ENCODE data around the gene NSUN4. TPM values are rescaled to one million over a fixed set of nuclear protein-coding genes. Genes with fewer than 3 reads are reported as not detected.
"Not testable (repeated sequence)": the region's sequence is repeated elsewhere in the genome, so short reads cannot be mapped to it uniquely, and the experiment has no call there.

Gene NSUN4
- total RNA-seq, 2 donors from 2014 or later: 9.1 to 13.9 TPM

GRCh38 chr1:46344481-46344880 lies 3.9 kb downstream of the NSUN4 start:
- no peak for DNase-seq (ENCODE audit: low spot score)
- TF ChIP-seq, protein P1, sequence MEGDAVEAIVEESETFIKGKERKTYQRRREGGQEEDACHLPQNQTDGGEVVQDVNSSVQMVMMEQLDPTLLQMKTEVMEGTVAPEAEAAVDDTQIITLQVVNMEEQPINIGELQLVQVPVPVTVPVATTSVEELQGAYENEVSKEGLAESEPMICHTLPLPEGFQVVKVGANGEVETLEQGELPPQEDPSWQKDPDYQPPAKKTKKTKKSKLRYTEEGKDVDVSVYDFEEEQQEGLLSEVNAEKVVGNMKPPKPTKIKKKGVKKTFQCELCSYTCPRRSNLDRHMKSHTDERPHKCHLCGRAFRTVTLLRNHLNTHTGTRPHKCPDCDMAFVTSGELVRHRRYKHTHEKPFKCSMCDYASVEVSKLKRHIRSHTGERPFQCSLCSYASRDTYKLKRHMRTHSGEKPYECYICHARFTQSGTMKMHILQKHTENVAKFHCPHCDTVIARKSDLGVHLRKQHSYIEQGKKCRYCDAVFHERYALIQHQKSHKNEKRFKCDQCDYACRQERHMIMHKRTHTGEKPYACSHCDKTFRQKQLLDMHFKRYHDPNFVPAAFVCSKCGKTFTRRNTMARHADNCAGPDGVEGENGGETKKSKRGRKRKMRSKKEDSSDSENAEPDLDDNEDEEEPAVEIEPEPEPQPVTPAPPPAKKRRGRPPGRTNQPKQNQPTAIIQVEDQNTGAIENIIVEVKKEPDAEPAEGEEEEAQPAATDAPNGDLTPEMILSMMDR (IDR thresholded peaks at IDR 0.05): no peak
- Histone ChIP-seq H3K4me3 (no peak overlapping the region), H3K36me3 (peaks cover 42% of the 10 kb centered on the region), H3K27me3 (no peaks in the 10 kb centered on the region), H3K27ac (no peak overlapping the region), H3K4me1 (peaks cover 0 to 23% of the 10 kb centered on the region in 2 donors), H3K9me3 (no peaks in the 10 kb centered on the region)

- Histone ChIP-seq H3K27me3 (no peaks in the 10 kb centered on the region), H3K9me3 (no peaks in the 10 kb centered on the region), H3K4me1 (peaks cover 0 to 19% of the 10 kb centered on the region in 2 donors), H3K27ac (no peak overlapping the region), H3K36me3 (peaks cover 50% of the 10 kb centered on the region), H3K4me3 (no peak overlapping the region)
- TF ChIP-seq, protein P1 (IDR thresholded peaks at IDR 0.05): no peak
- no peak for DNase-seq (ENCODE audit: low spot score)
These were observed 4.7 kb downstream of the NSUN4 start for GRCh38 chr1:46345281-46345680.

DNA sequence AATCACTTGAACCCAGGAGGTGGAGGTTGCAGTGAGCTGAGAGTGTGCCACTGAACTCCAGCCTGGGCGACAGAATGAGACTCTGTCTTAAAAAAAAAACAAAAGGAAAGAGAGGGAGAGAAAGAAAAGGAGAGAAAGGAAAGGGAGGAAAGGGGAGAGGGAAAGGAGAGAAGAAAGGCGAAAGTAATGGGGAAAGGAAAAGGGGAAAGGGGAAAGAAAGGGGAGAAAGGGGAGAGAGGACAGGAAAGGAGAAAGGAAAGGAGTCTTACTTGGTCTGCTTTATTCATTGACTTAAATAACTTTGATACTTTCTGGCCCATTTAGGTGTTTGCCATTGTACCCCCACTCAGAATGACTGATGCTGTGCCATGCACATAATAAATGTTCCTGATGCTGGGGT lies 11.8 kb downstream of the NSUN4 start:
- no peak overlapping the region for H3K4me3 ChIP-seq
- H3K27me3 ChIP-seq: no peaks in the 10 kb centered on the region
- no peak for DNase-seq (ENCODE audit: low spot score)
- H3K36me3 ChIP-seq: peaks cover 80% of the 10 kb centered on the region
- H3K4me1 ChIP-seq: no peaks in the 10 kb centered on the region
- TF ChIP-seq, protein P1 (IDR thresholded peaks at IDR 0.05): no peak
- no peak overlapping the region for H3K27ac ChIP-seq
- no peaks in the 10 kb centered on the region for H3K9me3 ChIP-seq

DNA sequence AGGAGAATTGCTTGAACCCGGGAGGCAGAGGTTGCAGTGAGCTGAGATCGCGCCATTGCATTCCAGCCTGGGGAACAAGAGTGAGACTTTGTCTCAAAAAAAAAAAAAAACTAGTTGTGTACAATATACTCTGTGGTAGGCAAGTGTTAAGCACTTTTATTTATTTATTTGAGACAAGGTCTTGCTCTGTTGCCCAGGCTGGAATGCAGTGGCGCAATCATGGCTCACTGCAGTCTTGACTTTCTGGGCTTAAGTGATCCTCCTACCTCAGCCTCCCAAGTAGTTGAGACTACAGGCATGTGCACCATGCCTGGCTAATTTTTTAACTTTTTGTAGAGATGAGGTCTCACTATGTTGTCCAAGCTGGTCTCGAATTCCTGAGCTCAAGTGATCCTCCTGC lies 15.3 kb downstream of the NSUN4 start:
- H3K36me3 ChIP-seq: peaks cover 81% of the 10 kb centered on the region
- not testable (repeated sequence) for H3K9me3 ChIP-seq

DNA sequence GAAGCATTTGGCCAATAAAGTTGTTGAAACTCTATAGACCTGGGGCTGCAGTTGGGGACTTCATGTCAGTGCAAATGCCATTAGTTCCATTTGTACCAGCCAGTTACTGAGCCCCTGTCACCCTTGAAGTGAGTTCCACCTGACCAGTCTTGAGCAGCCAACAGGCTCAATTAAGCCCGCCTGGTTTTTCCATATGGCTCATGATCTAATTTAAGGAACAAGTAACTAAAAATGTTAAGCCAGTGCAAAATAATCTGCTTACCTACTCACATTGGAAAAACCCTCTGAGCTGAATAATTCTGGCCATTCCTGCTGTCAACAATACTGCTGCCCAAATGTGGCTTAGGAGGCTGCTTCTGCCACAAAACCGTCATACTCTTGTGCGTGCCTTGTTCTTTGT lies 21.6 kb downstream of the NSUN4 start:
- DNase-seq (ENCODE audit: low spot score): no peak
- H3K27me3 ChIP-seq: no peaks in the 10 kb centered on the region
- H3K4me3 ChIP-seq: no peak overlapping the region
- H3K4me1 ChIP-seq: no peaks in the 10 kb centered on the region
- H3K9me3 ChIP-seq: no peaks in the 10 kb centered on the region
- TF ChIP-seq, protein P1 (IDR thresholded peaks at IDR 0.05): no peak
- peaks cover 75% of the 10 kb centered on the region for H3K36me3 ChIP-seq
- no peak overlapping the region for H3K27ac ChIP-seq

More for the DNA sequence above, 15.3 kb downstream of the NSUN4 start:
- not testable (repeated sequence) for H3K27me3 ChIP-seq; H3K4me1 ChIP-seq; H3K4me3 ChIP-seq; H3K27ac ChIP-seq; DNase-seq (ENCODE audit: low spot score)

GRCh38 chr1:46363121-46363520 lies 22.5 kb downstream of the NSUN4 start:
- H3K27me3 ChIP-seq: no peaks in the 10 kb centered on the region
- DNase-seq (ENCODE audit: low spot score): no peak
- no peaks in the 10 kb centered on the region for H3K9me3 ChIP-seq
- no peak overlapping the region for H3K27ac ChIP-seq
- H3K36me3 ChIP-seq: peaks cover 69% of the 10 kb centered on the region
- TF ChIP-seq, protein P1 (IDR thresholded peaks at IDR 0.05): no peak
- no peaks in the 10 kb centered on the region for H3K4me1 ChIP-seq
- H3K4me3 ChIP-seq: no peak overlapping the region
